HL-60 (cell line): ENCODE measurements around the gene AGPAT3.

Experiments used
- DNase-seq, 2 experiments: peaks; one replicate each; pipeline ENCODE4 v3.0.0-alpha.2; 2010 to 2020; ENCODE audit warnings: low read depth in 1 of 2, low spot score in 1 of 2
- H3K27ac ChIP-seq: fragments of 250-450 bp; sonication (Bioruptor Pico); replicated peaks from 2 replicates; pipeline ENCODE4 v1.5.1; 2020; ENCODE audit warnings: mild to moderate bottlenecking, moderate library complexity
- H3K27me3 ChIP-seq: fragments of 250-450 bp; sonication (Bioruptor Pico); 2 replicates; pipeline ENCODE4 v1.5.1; 2021; ENCODE audit warnings: mild to moderate bottlenecking, moderate library complexity; ENCODE audit not compliant: insufficient read depth, poor library complexity, severe bottlenecking
- H3K4me3 ChIP-seq: replicated peaks from 2 replicates; pipeline ENCODE4 v1.5.1; 2011; ENCODE audit warnings: mild to moderate bottlenecking, control low read depth, low read length; ENCODE audit not compliant: insufficient read depth
- CTCF ChIP-seq: IDR thresholded peaks from one replicate; pipeline ENCODE4 v1.5.1; 2011; ENCODE audit warnings: low read length, control low read depth, inconsistent platforms; ENCODE audit not compliant: insufficient read depth
- GABPA ChIP-seq: IDR thresholded peaks from 2 replicates; pipeline ENCODE4 v1.6.1; 2012; ENCODE audit warnings: low read depth
- POLR2AphosphoS5 ChIP-seq: IDR thresholded peaks from 2 replicates; pipeline ENCODE4 v1.6.1; 2012; ENCODE audit warnings: low read depth
- REST ChIP-seq: IDR thresholded peaks from 2 replicates; pipeline ENCODE4 v1.6.1; 2012; ENCODE audit warnings: low read depth; ENCODE audit not compliant: insufficient replicate concordance
- SPI1 ChIP-seq: IDR thresholded peaks from 2 replicates; pipeline ENCODE4 v1.6.1; 2012; ENCODE audit warnings: low read depth, mild to moderate bottlenecking, borderline replicate concordance

AGPAT3 gene

GRCh38 chr21:43958364-43959158, 93.5 kb downstream of the AGPAT3 start:
- no peak for DNase-seq
- no peak overlapping the region for H3K4me3 ChIP-seq
- no peaks in the 10 kb centered on the region for H3K27me3 ChIP-seq
- no peak for TF ChIP-seq SPI1
- TF ChIP-seq REST = no peak
- no peak for TF ChIP-seq CTCF
- 0 out of 2 replicates have a peak, but pooled peaks have one; percentile 36 for TF ChIP-seq POLR2AphosphoS5
- TF ChIP-seq GABPA = no peak
- H3K27ac ChIP-seq = no peak overlapping the region

GRCh38 chr21:43959231-43960116, 94.5 kb downstream of the AGPAT3 start:
- Histone ChIP-seq H3K27ac (no peak overlapping the region), H3K4me3 (no peak overlapping the region), H3K27me3 (no peaks in the 10 kb centered on the region)
- no peak for DNase-seq
- TF ChIP-seq GABPA (no peak), REST (no peak), POLR2AphosphoS5 (no peak; the same call in 1 of the 2 replicates), SPI1 (no peak), CTCF (no peak)

- no peak for DNase-seq
- no peaks in the 10 kb centered on the region for H3K27me3 ChIP-seq
- TF ChIP-seq CTCF (no peak), SPI1 (no peak), GABPA (no peak), POLR2AphosphoS5 (no peak)
- H3K4me3 ChIP-seq = no peak overlapping the region
- no peak overlapping the region for H3K27ac ChIP-seq
Measured at GRCh38 chr21:43961382-43961909, 96.4 kb downstream of the AGPAT3 start.
